Putamen (tissue), 1 donor: Measurements from ENCODE around the gene LEF1.

Experiments
- DNase-seq: peaks from one replicate; pipeline ENCODE4 v3.0.0-alpha.2; 2016; ENCODE audit warnings: low spot score

Gene LEF1

DNA sequence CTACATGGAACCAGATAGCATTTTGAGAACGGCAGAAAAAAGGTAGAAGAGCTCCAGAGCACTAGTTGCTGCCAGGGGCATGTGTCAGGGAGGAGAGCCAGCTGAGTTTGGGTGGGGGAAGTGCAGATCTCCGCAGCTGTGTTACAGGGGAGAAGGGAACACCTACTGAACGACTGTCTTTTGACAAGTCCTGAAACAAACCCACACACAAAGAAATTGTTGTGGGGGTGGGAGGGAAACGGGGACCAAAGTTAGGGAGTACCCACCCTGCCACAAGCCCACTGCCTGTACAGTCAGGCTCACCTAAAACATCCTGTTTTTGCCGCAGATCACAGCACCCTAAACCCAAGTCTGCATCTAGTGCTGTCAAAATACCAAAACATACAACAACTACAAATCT lies 55.5 kb downstream of the LEF1 start:
- no peak for DNase-seq

DNA sequence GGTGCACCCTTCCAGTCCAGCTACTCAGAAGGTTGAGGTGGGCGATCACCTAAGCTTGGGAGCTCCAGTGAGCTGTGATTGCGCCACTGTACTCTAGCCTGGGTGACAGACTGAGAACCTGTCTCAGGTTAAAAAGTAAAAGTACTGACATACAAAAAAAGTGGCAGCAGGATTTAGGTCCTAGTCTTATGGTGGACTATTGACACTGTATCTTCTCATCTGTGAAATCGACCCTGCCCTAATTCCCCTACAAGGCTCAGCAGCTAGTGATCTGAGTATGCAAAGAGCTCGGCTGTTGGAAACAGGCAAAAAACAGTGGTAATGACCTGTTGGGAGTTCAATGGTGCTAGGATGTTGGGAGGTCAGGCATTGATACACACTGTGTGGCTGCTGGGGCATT lies 57.0 kb downstream of the LEF1 start:
- DNase-seq = no peak

DNA sequence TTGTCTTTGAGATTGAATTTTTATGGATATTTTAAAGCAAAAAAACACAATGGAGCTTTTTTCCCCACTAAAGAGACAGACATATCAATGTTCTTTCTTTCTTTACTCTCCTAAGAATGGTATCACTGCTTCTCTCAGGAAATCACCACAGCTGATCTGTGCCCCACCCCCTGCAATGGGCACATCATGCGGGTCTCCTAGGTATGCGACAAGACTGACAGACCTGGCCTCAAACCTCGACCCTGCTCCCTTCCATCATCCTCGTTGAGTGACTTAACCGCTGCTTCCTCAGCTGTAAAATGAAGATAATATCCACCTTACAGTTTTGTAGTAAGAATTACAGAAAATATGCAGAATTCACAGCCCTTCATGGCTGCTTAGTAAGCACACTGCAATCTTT lies 58.3 kb downstream of the LEF1 start:
- no peak for DNase-seq

DNA sequence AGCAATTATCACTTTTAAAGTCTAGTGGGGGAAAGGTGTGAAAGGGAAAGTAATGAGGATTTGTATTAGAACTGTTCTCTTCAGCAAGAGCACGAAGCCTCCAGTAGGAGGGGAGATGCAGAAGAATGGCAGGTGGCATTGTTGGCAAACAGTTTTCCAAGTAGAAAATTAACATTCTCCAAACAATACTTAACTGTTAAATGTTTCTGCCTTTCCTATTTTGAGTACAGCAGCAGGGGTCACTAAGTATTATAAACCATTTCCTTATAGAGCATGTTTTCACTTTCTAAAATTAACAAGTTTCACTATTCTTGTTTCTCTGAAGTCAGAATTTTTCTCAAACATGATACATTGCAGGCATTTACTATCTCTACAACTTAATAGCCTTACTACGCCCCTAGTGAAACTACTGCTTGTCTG lies 58.7 kb downstream of the LEF1 start:
- DNase-seq = no peak

DNA sequence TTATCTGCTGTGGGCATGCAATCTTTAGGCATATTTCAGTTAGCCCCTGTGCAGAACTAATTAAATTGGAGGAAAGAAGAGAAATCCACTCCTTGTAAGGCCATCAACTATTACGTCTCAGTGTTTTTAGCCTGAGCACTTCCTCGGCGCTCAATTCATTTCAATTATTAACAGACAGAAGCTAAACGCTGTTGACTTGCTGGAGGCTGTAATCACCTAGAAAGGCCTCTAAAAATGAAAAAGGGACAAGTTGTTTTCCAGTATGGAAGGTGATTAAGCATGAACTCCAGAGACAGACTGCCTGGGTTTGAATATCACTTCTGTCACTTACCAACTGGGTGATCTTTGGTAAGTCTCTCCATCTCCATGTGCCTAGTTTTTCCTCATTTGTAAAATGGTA lies 59.6 kb downstream of the LEF1 start:
- no peak for DNase-seq

DNA sequence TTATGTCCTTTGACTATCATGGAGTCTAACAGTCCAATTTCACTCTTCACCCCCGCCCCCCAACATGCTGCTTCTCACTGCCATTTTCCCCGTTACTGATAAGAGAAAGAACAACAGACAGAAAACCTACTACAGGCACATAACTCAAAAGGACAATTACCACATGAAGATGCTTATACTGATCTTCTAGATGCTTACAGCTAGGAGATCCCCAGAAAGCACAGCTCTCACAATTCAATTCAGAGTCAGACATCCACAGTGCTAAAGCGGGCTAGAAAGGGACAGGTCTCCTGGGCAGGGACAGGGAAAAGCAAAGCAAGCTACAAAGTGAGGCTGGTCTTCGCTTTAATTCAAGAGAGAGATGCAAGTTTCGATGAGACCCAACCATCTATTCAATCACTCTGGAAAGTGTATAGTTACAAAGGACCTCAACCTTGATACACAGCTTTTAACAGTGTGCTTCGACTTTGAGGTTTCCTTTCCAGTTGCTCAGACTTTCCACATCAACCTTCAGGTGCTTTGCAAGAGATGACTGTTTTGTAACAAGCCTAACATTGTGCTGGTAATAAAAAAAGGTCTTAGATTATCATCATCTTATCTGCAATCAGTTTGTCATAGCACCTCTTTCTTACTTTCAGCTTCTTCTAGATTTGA lies 60.9 kb downstream of the LEF1 start:
- DNase-seq = no peak

DNA sequence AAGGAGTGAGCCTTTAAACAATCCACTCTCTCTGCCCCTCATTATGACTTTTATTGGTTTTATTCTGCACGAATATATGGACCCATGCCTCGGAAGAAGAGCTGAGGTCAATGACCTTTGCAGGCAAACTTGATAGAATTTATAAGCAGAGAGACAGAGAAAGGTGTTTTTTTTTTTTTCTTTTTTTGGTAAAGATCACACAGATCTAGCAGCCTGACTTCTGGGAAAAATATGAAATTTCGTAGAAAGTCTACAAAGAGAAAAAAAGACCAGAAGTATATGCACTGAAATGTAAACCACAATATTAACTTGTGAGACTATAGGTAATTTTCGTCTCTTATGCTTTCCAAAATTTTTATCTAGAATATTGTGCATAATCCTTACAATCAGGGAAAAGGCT lies 61.6 kb downstream of the LEF1 start:
- DNase-seq = no peak

DNA sequence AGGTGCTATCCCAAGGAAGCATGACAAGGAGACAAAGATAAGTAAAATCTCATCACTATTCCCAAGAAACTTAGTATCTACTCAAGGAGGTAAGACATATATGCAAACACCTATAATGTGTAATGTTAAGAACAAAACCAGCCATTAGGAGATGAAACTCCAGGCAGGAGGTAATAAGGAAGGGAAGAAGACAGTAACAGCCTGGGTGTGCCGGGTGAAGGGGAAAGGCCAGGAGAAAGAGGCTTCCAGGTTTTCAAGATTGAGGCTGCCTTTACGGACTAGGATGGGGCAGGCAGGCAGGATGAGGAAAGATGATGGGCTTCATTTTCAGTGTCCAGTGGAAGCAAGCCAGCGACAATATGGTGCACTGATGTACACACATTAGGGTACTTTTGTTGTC lies 62.5 kb downstream of the LEF1 start:
- no peak for DNase-seq

DNA sequence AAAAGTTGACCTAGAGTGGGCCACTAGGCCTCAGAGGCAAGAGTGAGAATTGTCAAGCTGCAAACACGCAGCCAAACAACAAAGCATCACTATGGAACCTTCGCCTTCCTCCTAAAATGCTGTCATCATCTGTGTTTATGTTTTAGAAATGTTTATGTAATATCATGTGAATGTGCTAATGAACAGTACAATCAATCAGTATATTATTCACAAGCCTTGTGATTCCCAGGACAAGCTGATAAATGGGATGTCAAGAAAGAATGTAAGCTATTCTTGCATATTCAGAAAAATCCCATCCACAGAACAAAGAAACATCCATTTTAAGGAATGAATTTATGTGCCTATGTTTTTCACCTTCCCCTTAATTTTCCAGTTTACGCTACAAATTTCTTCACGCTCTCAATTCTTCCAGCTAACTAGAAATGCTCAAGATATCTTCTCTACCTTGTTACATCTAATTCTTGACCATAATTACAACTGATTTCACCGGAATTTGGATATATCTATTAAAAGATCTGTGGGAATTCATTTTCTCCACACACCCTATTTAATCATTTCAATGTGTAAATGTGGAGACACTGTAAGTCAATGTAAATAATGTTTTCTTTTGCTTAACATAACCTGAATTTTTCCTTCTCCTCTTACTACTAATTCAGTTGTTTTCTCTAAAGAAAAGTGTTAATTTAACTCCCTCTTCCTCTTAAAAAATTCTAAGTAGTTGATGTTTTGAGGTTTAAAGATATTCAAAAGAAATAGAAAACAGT lies 65.5 kb downstream of the LEF1 start:
- DNase-seq = no peak

DNA sequence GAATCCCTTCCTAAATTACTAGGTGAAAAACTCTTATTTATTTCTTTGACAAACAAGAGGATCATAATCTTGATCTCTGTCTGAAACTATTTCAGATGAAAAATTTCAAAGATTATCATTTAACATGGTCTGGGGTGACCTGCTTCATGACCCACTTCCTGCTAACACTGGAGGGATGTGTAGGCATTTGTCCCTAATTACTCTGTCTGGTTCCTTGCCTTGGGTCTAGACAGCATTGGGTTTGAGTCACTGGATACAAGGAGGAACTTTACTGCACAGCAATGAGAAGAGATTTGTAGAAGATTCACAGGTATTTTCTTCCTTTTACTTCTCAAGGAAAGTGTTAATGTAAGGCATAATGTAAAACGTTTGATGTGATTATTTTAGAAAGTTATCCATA lies 67.9 kb downstream of the LEF1 start:
- no peak for DNase-seq

DNA sequence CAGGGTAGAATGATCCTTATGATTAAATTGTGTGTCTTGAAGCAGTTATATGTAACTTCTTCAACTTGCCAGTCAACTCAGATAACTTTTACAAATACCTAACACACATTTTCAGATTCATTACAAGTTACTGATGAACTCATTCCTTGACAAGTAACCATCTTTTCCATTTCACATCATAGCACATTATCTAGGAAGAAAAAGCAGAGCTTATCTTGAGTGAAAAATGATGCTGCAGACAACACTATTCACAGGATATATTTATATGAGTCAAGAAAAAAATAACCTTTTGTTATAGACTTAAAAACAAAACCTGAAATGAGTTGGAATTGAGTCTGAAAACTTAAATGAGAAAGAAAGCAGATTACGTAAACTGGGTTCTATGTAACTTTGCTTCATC lies 68.9 kb downstream of the LEF1 start:
- no peak for DNase-seq

DNA sequence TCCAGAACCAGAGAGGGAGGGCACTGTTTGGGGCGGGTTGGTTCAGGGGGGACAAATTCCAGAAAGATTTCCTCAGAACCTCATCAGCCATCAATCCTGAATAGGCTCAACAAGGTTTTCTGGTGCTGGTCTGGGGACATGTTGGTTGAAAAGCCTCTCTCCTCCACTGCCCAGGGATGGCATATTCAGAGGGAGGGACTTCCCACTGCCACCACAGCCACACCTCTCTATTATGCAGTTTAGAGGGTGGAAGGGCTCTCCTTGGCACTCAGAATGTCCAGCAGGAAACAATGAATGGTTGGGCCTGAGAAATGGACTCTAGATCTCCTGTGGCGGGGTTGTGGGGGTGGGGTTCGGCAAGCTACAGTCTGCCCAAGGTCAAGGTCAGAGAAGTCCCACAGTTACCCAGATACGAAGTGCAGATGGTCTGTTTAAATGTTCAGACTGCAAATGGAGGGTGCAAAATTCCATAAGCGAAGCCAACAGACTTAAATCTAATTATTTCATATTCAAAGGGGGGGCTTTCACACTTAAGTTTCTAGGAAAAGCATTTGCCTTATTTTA lies 70.7 kb downstream of the LEF1 start:
- DNase-seq = no peak

DNA sequence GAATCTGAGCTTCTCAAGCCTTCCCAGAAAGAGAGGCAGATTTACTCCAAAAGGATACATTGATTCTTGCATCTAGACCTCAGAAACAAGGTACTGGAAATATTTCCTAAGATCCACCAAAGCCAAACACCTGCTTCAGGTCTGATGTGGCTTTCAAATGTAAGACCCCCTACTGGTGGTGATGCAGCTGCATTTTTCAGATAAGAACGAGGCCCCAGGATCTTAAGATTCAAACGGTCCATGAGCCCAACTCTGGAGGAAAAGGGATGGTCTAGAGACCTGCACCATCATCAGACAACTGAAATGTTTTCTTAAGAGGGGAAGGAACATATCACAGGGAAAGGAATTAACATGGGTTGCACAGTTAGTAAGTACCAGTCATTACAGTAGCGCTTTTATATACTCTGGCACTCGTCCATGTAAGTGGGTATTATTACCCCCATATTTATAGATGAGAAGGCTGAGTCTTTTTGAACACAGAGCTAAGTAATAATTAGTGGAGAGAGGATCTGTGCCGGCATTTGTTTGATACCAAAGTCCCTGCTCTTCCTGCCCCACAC lies 73.7 kb downstream of the LEF1 start:
- no peak for DNase-seq

DNA sequence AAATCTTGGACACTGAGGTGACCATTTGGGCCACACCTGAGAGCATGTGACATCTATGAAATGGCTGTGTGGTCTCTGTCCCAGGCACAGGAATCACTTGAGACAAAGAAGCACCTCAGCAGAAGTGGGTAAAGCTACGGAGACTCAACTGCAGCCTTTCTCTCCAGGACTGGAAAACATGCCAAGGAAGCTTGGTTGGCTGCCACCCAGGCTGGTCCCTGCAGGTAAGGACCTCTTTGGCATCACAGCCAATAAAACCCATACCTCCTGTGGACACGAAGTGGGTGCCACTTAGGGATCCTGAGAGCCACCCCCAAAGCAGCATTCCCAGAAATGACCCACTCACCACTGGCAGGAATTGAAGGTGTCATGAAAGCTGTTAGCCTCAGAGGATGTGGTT lies 74.6 kb downstream of the LEF1 start:
- DNase-seq = no peak

DNA sequence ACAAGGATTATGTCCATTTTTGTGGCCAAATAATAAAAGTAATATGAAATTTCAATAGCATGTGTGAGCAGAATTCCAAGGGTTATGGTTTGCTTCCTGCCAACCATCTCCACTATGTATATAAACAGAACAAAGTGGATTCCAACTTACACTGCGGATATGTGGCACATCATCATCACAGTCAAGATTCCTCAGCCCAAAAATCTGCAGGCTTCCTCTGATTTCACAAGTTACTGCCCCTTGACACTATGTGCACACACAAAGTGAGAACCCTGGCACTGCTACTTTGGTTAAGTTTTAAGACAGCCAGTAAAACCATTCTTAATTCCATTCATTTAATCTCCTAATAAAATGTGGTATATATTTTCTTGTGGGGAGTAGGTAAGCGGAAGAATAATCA lies 76.4 kb downstream of the LEF1 start:
- no peak for DNase-seq

DNA sequence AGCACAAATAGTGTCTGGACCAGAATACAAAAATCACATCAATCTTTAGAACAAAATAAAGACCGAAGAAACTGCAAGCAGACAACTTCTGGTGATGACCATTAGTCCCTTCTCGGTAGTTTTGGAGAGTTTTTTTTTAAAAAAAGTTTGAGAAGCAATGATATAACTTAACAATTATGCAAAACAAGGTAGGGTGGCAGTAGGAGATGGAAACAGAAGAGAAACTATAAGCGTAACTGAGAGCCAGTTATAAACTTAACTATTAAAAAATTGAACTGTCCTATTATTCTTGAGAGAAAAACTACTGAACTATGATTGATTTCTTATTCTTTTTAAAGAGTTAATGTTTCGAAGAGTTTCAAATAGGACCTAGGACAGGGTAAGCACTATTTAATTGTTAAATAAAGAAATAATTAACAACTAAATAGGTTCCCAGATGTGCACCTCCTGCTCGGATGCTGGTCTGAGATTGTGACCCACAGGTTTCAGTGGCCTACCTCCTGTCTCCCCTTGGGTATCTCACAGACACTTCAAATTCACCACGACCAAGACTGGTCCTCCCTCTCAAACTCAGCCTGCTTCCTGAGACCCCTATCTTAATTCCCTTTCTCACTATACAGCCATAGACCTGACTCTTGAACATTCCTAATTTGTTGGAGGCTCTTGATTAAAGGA lies 81.3 kb downstream of the LEF1 start:
- DNase-seq = no peak

DNA sequence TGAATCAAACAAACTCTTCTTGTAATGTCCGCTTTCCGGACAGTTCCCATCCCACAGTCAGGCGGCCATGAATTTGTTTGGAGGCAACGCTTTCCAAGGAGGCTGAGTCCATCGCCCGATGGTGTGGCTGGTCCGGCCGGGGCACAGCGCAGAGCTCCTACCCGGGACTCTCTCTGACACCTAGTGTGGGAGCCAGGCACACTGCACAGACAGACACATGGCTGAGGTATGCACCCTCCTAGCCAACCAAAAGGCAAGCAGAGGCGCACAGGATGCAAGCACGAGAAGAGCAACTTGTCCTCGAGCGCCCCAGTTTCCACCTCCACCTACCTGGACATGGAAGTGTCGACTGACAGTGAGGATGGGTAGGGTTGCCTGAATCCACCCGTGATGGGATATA lies 87.5 kb downstream of the LEF1 start:
- DNase-seq = no peak

DNA sequence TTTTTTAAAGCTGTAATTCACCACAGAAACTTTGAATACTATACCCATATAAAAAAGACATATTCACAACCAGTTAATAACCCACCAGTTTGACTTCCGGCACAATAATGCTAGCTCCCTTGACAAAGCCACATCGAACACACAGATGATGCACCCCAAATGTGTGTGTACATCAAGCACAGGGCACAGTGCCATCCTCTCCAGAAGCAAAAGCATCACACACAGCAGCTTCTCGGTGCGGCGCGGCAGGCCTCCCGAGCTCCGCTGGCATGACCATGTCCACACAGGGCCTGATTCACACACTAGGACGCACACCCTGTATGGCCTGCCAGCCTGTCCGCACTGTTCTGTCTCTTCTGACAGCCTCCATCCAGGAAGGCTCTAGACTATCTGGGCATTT lies 88.0 kb downstream of the LEF1 start:
- DNase-seq = no peak

DNA sequence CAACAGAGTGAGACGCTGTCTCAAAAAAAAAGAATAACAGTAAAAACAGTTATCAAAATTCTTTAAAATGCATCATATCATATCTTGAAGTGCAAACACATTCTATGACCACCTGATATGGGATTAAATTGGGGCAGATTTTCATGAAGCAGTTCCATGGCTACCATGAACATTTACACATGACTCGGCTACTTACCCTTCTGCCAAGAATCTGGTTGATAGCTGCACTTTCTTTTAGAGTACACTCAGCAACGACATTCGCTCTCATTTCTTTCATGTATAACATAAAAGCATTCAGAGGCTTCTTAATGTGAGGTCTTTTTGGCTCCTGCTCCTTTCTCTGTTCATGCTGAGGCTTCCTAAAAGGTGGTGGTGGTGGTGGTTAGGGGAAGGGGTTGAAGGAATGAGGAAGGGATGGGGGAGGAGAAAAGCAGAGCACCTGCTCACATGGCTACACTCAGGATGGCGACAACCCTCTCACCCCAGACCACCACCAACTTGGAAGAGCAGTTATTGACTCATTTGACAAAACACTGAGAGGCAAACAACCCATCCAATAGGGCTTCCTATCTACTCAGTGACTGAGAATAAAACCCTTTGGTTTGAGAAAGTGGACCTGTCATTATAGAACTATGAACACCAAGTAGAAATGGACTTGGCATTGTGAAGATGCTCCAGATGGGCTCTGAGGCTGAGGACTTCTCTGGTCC lies 90.6 kb downstream of the LEF1 start:
- no peak for DNase-seq

DNA sequence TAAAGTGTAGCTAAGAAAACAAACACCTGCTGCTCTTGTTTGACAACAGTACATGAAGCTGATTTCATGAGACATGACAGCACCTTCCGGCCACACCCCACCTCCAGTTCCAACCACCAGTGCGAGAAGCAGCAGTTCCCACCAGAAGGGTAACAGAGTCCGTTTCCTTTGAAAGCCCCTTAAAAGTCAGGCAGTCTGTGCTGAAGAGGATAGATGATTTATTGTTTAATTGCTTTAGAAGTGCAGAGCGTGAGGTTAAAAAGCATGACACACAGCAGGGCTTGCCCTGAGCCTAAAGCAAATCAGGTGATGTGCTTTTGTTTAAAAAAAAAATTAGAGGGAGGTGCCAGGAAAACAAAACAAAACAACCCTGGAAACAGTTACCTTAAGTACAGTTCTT lies 96.4 kb downstream of the LEF1 start:
- no peak for DNase-seq

DNA sequence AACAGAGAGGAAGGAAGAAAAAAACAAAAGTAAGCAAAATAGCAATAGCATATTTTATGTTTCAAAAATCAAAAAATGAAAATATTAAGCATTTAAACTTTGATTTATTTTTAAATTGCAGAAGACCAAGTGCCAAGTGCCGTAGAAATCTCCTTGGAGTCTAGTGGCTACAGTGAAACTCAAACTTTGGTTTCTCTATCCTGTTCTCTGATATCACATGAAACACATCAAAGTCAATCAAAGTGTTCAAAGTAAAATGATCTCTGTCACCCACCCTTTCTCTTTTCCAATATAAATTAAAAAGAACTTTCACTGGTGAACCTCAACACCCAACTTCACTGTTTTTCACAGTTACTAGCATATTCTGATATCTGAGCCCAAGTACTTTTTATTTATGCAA lies 98.0 kb downstream of the LEF1 start:
- no peak for DNase-seq

DNA sequence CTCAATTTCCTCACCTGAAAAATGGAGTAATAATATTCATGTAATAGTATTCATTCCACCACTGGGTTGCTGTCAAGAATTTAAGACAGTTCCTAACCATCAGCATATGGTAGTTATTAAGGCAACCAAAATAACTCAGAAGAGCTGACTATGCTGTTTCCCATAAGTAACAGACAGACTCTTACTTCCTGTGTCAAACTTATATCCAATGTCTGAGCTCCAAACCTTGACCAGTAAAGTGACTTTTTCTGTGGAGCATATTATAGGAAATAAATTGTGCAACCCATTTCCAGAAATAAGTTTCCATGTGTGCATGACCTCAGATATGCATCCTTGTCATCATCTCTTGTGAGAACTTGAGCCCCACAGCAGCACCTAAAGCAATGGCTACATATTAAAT lies 100.3 kb downstream of the LEF1 start:
- DNase-seq = no peak
